HuH-7.5 (cell line): ENCODE results near the gene DHRS4.
"Not testable (repeated sequence)": the region's sequence is repeated elsewhere in the genome, so short reads cannot be mapped to it uniquely, and the experiment has no call there.

Experiments used
- DNase-seq: peaks from one replicate; pipeline ENCODE4 v3.0.0; 2011; ENCODE audit warnings: low spot score

DHRS4 gene

GRCh38 chr14:23941230-23941629, 12.3 kb upstream of the DHRS4 start:
- no peak for DNase-seq

DNA sequence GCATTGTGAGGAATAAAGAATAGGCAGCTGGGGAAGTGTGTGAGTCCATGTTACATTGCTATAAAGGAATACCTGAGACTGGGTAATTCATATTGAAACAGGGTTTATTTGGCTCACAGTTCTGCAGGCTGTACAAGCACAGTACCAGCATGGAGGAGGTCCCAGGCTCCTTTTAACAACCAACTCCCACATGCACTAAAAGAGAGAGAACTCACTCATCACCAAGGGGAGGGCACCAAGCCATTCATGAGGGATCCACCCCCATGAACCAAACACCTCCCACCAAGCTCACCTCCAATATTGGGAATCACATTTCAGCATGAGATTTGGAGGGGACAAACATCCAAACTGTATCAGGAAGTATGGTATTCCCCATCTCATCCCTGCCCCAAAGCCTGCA, 11.9 kb upstream of the DHRS4 start:
- no peak for DNase-seq

GRCh38 chr14:23942587-23942986, 11.0 kb upstream of the DHRS4 start:
- no peak for DNase-seq

DNA sequence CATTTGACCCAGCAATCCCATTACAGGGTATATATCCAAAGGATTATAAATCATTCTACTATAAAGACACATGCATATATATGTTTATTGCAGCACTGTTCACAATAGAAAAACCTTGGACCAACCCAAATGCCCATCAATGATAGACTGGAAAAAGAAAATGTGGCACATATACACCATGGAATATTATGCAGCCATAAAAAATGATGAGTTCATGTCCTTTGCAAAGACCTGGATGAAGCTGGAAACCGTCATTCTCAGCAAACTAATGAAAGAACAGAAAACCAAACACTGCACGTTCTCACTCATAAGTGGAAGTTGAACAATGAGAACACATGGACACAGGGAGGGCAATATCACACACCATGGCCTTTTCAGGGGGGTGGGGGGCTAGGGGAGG, 4.5 kb upstream of the DHRS4 start:
- DNase-seq: not testable (repeated sequence)

DNA sequence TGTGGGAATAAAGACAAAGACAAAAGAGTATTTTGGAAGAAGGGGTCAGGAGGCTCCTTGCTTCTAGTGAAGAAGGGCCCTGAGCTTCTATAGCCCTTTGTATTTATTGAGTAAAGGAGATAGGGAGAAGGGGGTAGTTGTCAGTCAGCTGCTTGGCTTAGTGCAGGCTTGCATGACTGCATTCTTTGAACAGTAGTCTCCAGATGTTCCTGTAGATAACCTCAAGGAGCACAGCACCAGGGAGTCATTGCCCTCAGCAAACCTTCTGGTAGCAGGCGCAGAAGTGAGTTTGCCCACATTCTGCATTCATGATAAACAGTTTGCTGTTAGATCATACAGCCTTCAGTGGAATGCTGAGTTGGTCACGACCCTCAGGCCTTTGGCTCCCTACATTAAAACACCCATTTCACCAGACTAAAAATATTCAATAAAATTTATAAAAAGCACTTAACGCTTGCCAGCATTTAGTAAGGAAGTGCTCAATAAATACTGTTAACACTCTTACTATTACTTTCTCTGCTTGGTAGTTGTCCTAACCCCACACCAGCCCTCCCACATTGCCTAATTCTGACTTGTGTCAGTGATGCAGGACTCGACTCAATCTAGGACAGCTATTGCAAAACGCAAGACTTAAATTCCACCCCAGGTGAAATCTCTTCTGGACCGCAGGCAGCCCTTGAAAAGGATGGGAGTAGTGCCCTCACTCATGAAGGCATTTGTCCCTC, 3.0 kb upstream of the DHRS4 start:
- DNase-seq: no peak

DNA sequence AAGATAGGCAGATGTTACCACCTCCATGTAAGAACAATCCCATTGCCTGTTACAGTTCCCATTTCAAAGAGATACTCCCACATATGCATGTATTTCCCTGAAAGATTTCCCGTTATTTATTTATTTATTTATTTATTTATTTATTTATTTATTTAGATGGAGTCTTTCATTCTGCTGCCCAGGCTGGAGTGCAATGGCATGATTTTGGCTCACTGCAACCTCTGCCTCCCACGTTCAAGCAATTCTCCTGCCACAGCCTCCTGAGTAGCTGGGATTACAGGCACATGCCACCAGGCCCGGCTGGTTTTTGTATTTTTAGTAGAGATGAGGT, 2.5 kb upstream of the DHRS4 start:
- not testable (repeated sequence) for DNase-seq

DNA sequence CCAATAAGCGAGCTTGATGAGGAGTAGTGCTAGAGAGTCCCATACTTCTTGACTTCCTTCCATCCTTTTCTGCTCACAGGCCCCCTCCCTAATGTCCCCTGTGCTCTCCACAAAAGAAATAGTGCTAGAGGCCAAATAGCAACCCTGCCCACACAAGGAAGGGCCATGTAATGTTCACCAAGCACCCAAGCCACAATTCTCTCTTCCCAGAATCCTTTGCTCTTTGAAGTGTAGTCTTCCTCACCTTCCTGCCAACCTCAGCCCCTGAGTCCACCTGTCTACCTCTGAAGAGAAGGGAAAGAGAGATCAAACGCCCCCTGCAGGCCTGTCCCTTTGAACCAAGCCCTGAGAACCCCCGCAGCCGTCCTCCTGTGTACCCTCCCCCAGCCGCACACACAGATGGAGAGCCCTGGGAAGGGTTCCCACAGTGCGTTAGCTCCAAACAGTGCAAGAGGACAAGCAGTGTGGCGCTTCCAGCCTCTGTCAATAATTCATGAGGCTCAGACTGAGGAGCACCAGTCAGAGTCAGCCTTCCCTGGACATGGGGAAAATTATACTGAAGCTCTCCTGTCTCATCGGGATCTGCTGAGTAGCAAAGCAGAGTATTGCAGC, 1.9 kb upstream of the DHRS4 start:
- no peak for DNase-seq

- not testable (repeated sequence) for DNase-seq
Observed at GRCh38 chr14:23953116-23953463, 480 bp upstream of the DHRS4 start.

DNA sequence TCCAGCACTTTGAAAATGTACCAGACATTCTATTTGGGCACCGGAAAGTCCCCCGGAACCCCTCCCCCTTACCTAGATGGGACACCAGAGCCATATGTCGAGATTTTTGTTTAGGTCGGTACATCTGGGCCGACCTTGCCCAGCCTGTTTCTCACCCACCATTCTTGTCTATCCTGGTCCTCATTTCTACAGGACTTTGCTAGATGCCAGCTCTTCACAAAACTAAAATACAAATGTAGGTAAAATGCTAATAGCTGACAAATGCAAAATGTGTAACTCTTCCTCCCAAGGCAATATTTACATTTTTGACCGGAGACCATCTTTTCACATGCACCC, 677 bp downstream of the DHRS4 start:
- DNase-seq: not testable (repeated sequence)

- DNase-seq: not testable (repeated sequence)
Observed at GRCh38 chr14:23954965-23955364, 1.4 kb downstream of the DHRS4 start.

DNA sequence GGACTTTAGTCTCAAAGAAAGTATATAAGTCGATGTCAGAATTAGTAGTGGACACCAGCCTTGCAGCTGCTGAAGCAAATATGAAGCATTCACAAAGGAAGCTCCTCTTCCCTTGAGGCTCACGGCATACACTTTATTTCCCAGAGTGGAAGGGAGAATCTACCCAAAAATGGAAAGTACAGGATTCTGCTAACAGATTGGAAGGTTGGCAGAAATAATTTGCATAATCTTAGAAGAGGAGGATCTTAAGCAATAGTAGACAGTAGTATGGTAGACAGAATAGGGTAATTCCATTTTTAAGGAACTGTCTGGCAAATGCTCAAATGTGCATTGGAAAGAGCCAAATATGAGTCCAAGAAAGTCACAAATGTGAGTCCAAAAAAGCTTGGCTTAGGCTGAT, 2.2 kb downstream of the DHRS4 start:
- not testable (repeated sequence) for DNase-seq

DNA sequence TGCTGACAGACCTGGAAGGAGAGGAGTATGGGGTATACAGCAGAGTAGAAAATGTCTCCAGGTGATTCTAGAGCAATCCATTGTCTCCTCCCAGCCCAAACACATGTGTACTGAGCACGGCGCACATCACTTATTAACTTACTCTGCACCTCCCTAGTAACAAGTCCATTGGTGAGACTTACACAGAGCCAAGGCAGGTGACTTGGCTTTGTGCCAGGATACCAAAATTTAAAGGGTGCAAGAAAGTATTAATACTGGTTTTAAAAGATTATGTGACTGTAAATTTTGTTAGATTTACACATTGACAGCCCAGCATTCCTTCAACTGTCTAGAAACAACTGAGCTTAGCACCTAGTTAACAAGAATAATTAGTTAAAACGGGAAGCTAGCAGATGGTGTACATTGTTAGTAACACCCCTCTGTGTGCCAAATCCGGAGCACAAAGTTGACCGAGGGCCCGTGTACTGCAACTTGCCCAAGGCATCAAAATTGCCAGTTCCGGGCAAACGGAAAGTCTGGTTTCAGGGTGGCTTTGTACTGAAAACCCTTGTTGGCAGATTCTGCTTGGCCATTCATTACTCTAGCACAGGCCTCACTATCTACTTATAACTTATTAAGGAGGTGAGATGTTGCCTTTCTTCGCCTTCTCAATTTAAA, 4.5 kb downstream of the DHRS4 start:
- DNase-seq: not testable (repeated sequence)

DNA sequence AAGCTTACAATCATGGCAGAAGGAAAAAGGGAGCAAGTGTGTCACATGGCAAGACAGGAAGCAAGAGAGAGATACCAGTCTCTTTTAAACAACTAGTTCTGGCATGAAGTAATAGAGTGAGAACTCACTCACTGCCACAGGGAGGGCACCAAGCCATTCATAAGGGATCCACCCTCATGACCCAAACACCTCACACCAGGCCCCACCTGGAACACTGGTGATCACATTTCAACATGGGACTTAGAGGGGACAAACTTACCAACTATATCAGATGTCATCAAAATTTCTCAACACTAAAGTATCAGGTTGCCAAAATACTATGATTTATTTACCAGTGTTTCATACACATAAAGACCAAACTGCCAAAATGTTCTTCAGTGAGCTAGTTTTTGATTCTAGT, 7.3 kb downstream of the DHRS4 start:
- not testable (repeated sequence) for DNase-seq

GRCh38 chr14:23961704-23962103, 8.1 kb downstream of the DHRS4 start:
- DNase-seq: not testable (repeated sequence)

DNA sequence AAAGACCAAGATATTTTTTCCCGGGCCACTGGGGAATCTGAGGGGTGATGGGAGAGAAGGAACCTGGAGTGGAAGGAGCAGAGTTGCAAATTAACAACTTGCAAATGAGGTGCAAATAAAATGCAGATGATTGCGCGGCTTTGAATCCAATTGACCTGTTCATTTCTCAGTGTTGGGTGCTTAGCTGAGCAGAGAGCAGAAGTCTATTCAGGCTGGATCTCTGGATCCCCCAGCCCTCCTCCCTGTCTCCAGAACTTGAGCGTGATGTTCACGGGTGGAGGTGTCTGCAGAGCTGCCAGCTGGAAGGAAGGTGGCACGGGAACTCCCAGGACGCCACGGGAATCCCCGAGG, 15.5 kb downstream of the DHRS4 start:
- DNase-seq: not testable (repeated sequence)

GRCh38 chr14:23969481-23970282, 16.1 kb downstream of the DHRS4 start:
- not testable (repeated sequence) for DNase-seq

- not testable (repeated sequence) for DNase-seq
Observed at GRCh38 chr14:23970283-23970659, 16.7 kb downstream of the DHRS4 start.

GRCh38 chr14:23973178-23973577, 19.6 kb downstream of the DHRS4 start:
- not testable (repeated sequence) for DNase-seq

DNA sequence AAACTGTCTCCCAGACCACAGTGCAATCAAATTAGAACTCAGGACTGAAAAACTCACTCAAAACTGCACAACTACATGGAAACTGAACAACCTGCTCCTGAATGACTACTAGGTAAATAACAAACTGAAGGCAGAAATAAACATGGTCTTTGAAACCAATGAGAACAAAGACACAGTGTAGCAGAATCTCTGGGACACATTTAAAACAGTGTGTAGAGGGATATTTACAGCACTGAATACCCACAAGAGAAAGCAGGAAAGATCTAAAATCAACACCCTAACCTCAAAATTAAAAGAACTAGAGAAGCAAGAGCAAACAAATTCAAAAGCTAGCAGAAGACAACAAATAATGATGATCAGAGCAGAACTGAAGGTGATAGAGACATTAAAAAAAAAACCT, 20.5 kb downstream of the DHRS4 start:
- not testable (repeated sequence) for DNase-seq

- DNase-seq: not testable (repeated sequence)
Observed at GRCh38 chr14:23977208-23977607, 23.6 kb downstream of the DHRS4 start.

DNA sequence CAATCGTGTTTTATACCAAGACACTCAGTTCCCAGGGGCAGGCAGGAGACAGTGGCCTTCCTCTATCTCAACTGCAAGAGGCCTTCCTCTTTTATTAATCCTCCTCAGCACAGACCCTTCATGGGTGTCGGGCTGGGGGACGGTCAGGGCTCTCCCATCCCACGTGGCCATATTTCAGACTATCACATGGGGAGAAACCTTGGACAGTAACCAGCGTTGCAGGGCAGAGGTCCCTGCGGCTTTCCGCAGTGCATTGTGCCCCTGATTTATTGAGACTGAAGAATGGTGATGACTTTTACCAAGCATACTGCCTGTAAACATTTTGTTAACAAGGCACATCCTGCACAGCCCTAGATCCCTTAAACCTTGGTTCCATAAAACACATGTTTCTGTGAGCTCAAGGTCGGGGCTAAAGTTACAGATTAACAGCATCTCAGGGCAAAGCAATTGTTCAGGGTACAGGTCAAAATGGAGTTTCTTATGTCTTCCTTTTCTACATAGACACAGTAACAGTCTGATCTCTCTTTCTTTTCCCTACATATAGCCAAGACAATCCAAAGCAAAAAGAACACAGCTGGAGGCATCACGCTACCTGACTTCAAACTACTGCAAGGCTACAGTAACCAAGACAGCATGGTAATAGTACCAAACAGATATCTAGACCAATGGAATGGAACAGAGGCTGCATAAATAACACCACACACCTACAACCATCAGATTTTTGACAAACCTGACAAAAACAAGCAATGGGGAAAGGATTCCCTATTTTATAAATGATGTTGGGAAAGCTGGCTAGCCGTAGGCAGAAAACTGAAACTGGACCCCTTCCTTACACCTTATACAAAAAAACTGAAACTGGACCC, 28.6 kb downstream of the DHRS4 start:
- not testable (repeated sequence) for DNase-seq
